Hematopoietic multipotent progenitor cell treated with erythropoietin and hydrocortisone succinate and interleukin-3 and kit ligand, for 6 days (in vitro differentiated cells): ENCODE measurements around the gene TMEM30B.
"Not testable (repeated sequence)": the region's sequence is repeated elsewhere in the genome, so short reads cannot be mapped to it uniquely, and the experiment has no call there.

Source experiments
- DNase-seq: peaks from one replicate; pipeline ENCODE4 v3.0.0-alpha.2; 2015

The TMEM30B gene

GRCh38 chr14:61281186-61281947 lies at the start of gene TMEM30B:
Gene TMEM30B, minus strand, starts transcription at chr14:61281338. Its CDS starts 191 bp downstream, at chr14:61281147.
- DNase-seq: no peak

- DNase-seq: no peak
These were observed 49.4 kb upstream of the TMEM30B start for GRCh38 chr14:61330511-61330910.

- DNase-seq: no peak
These were observed 48.4 kb upstream of the TMEM30B start for GRCh38 chr14:61329478-61330051.

- no peak for DNase-seq
These were observed 47.6 kb upstream of the TMEM30B start for GRCh38 chr14:61328626-61329262.

GRCh38 chr14:61326847-61327246 lies 45.7 kb upstream of the TMEM30B start:
- no peak for DNase-seq

GRCh38 chr14:61326146-61326545 lies 45.0 kb upstream of the TMEM30B start:
- DNase-seq: no peak

GRCh38 chr14:61325166-61325565 lies 44.0 kb upstream of the TMEM30B start:
- no peak for DNase-seq

- no peak for DNase-seq
These were observed 42.8 kb upstream of the TMEM30B start for GRCh38 chr14:61323970-61324369.

- peak; percentile 28 for DNase-seq
These were observed 41.7 kb upstream of the TMEM30B start for GRCh38 chr14:61322799-61323290.

GRCh38 chr14:61322011-61322798 lies 41.1 kb upstream of the TMEM30B start:
- no peak for DNase-seq

- peak; percentile 79 for DNase-seq
These were observed 40.4 kb upstream of the TMEM30B start, which contains the start of gene PRKCH for GRCh38 chr14:61321385-61322010. Gene PRKCH, plus strand, starts transcription at chr14:61321579. Its CDS starts 523 bp downstream, at chr14:61322102.

- no peak for DNase-seq
These were observed 39.8 kb upstream of the TMEM30B start for GRCh38 chr14:61320806-61321384.

GRCh38 chr14:61320170-61320569 lies 39.0 kb upstream of the TMEM30B start:
- DNase-seq: not testable (repeated sequence)

- no peak for DNase-seq
These were observed 38.6 kb upstream of the TMEM30B start for GRCh38 chr14:61319706-61320105.

GRCh38 chr14:61319086-61319485 lies 37.9 kb upstream of the TMEM30B start:
- DNase-seq: no peak

- no peak for DNase-seq
These were observed 34.2 kb upstream of the TMEM30B start for GRCh38 chr14:61315313-61315712.

- DNase-seq: not testable (repeated sequence)
These were observed 27.6 kb upstream of the TMEM30B start for GRCh38 chr14:61308701-61309100.

- no peak for DNase-seq
These were observed 27.1 kb upstream of the TMEM30B start for GRCh38 chr14:61308198-61308597.

GRCh38 chr14:61304688-61305087 lies 23.6 kb upstream of the TMEM30B start:
- DNase-seq: no peak

- no peak for DNase-seq
These were observed 19.6 kb upstream of the TMEM30B start for GRCh38 chr14:61300754-61301153.

- no peak for DNase-seq
These were observed 19.1 kb upstream of the TMEM30B start for GRCh38 chr14:61300209-61300608.

- no peak for DNase-seq
These were observed 17.7 kb upstream of the TMEM30B start for GRCh38 chr14:61298824-61299223.
